HG03439 (cell line): ENCODE data around the gene TIRAP.
"Not testable (repeated sequence)": the region's sequence is repeated elsewhere in the genome, so short reads cannot be mapped to it uniquely, and the experiment has no call there.

Experiments
- ATAC-seq: cut with Tn5 transposase; IDR thresholded peaks from one replicate; pipeline ENCODE4 v1.9.1; 2021; ENCODE audit warnings: mild to moderate bottlenecking, moderate library complexity; ENCODE audit not compliant: unreplicated experiment

Gene TIRAP

GRCh38 chr11:126282361-126282735 is 545 bp upstream of the TIRAP start:
- ATAC-seq, result no peak

- peak; percentile 69 for ATAC-seq
Measured at GRCh38 chr11:126284829-126285228, 1.9 kb downstream of the TIRAP start.

GRCh38 chr11:126288237-126288636 is 5.3 kb downstream of the TIRAP start:
- no peak for ATAC-seq

GRCh38 chr11:126290887-126291286 is 8.0 kb downstream of the TIRAP start:
- ATAC-seq, result no peak

- ATAC-seq, result peak; percentile 57
Measured at GRCh38 chr11:126293726-126294125, 10.8 kb downstream of the TIRAP start.

- no peak for ATAC-seq
Measured at GRCh38 chr11:126297004-126297403, 14.1 kb downstream of the TIRAP start.

GRCh38 chr11:126303623-126304456 is 20.9 kb downstream of the TIRAP start, which contains the start of gene DCPS:
Gene DCPS, plus strand, starts transcription at chr11:126304060. Its CDS starts 21 bp downstream, at chr11:126304081.
- ATAC-seq, result peak; percentile 84

- peak; percentile 5 for ATAC-seq
Measured at GRCh38 chr11:126304457-126305075, 21.7 kb downstream of the TIRAP start.

GRCh38 chr11:126305699-126306098 is 22.8 kb downstream of the TIRAP start:
- peak; percentile 62 for ATAC-seq

- no peak for ATAC-seq
Measured at GRCh38 chr11:126307706-126308105, 24.8 kb downstream of the TIRAP start.

GRCh38 chr11:126308271-126308671 is 25.4 kb downstream of the TIRAP start:
- ATAC-seq, result no peak

GRCh38 chr11:126308771-126309170 is 25.9 kb downstream of the TIRAP start:
- ATAC-seq, result not testable (repeated sequence)

- no peak for ATAC-seq
Measured at GRCh38 chr11:126310200-126310991, 27.5 kb downstream of the TIRAP start.

GRCh38 chr11:126310992-126311310 is 28.1 kb downstream of the TIRAP start:
- no peak for ATAC-seq

GRCh38 chr11:126311401-126312291 is 28.8 kb downstream of the TIRAP start:
- ATAC-seq, result peak; percentile 66

GRCh38 chr11:126312961-126313360 is 30.1 kb downstream of the TIRAP start:
- ATAC-seq, result no peak

GRCh38 chr11:126313826-126314225 is 30.9 kb downstream of the TIRAP start:
- no peak for ATAC-seq

- ATAC-seq, result no peak
Measured at GRCh38 chr11:126317432-126317755, 34.5 kb downstream of the TIRAP start.

- no peak for ATAC-seq
Measured at GRCh38 chr11:126317756-126318573, 35.1 kb downstream of the TIRAP start.
